A549 treated with DMSO at 1 μM for 4 hours (cell line): ENCODE data around the gene ZNF276. TPM values are rescaled to one million over a fixed set of nuclear protein-coding genes. Genes with fewer than 3 reads are reported as not detected.

Source experiments
- total RNA-seq: library from RNA; stranded (reverse); fragments of 200-300 nt; extraction: Qiagen RNA extraction; gene quantifications from 5 replicates; pipeline ENCODE4 v1.2.3, GENCODE V29; 2022; ENCODE audit warnings: low read depth

The ZNF276 gene
- total RNA-seq, result 15.0 to 18.8 TPM (median 17.4 TPM) in 5 replicates

GRCh38 chr16:89720813-89721545, at the start of gene ZNF276, which contains the start of gene VPS9D1:
Gene ZNF276, plus strand, starts transcription at chr16:89721537. Its CDS starts 104 bp downstream, at chr16:89721641.
Gene VPS9D1, minus strand, starts transcription at chr16:89720898. Its CDS starts 37 bp downstream, at chr16:89720861.

GRCh38 chr16:89686520-89687091, 34.7 kb upstream of the ZNF276 start, which contains the start of gene CDK10:
Gene CDK10, plus strand, starts transcription at chr16:89686689. Its CDS starts 22 bp downstream, at chr16:89686711.

GRCh38 chr16:89701425-89702406, 19.6 kb upstream of the ZNF276 start, which contains the start of gene SPATA2L:
Gene SPATA2L, minus strand, starts transcription at chr16:89701705. Its CDS starts 473 bp downstream, at chr16:89701232.

Other genes with a start within 250 kb of the ZNF276 start
- gene ANKRD11, start 231.0 kb upstream of the ZNF276 start, total RNA-seq, result 74.4 to 99.6 TPM (median 95.8 TPM) in 5 replicates
- 81.3 to 91.9 TPM (median 82.9 TPM) in 5 replicates for gene SPG7, start 213.1 kb upstream of the ZNF276 start, total RNA-seq
- gene RPL13, start 160.9 kb upstream of the ZNF276 start, total RNA-seq, result 3,032 to 4,077 TPM (median 3,876 TPM) in 5 replicates
- 41.5 to 71.1 TPM (median 57.3 TPM) in 5 replicates for gene CPNE7, start 145.8 kb upstream of the ZNF276 start, total RNA-seq
- gene DPEP1, start 107.9 kb upstream of the ZNF276 start, total RNA-seq, result 0.75 to 1.3 TPM (median 0.77 TPM) in 5 replicates
- 87.7 to 99.7 TPM (median 94.8 TPM) in 5 replicates for gene CHMP1A, start 63.8 kb upstream of the ZNF276 start, total RNA-seq
- 14.6 to 17.0 TPM (median 15.5 TPM) in 5 replicates for gene SPATA33, start 63.7 kb upstream of the ZNF276 start, total RNA-seq
- 34.9 to 69.2 TPM (median 42.5 TPM) in 5 replicates for gene CDK10, start 34.8 kb upstream of the ZNF276 start, total RNA-seq
- gene SPATA2L, start 19.8 kb upstream of the ZNF276 start, total RNA-seq, result 9.4 to 11.4 TPM (median 10.8 TPM) in 5 replicates
- gene VPS9D1, start 639 bp upstream of the ZNF276 start, total RNA-seq, result 3.0 to 4.8 TPM (median 4.6 TPM) in 5 replicates
- 29.9 to 42.3 TPM (median 39.4 TPM) in 5 replicates for gene FANCA, start 95.1 kb downstream of the ZNF276 start, total RNA-seq
- gene SPIRE2, start 106.9 kb downstream of the ZNF276 start, total RNA-seq, result 4.2 to 8.4 TPM (median 7.7 TPM) in 5 replicates
- gene TCF25, start 152.1 kb downstream of the ZNF276 start, total RNA-seq, result 68.4 to 85.4 TPM (median 79.7 TPM) in 5 replicates
- gene MC1R, start 197.3 kb downstream of the ZNF276 start, total RNA-seq, result 6.8 to 8.0 TPM (median 7.3 TPM) in 5 replicates
- gene TUBB3, start 201.8 kb downstream of the ZNF276 start, total RNA-seq, result 187 to 246 TPM (median 205 TPM) in 5 replicates
- gene DEF8, start 227.2 kb downstream of the ZNF276 start, total RNA-seq, result 98.4 to 116 TPM (median 106 TPM) in 5 replicates